Measurements from ENCODE around the gene LGALS14.

LGALS14 gene

GRCh38 chr19:39728040-39728439 is 23.8 kb downstream of the LGALS14 start:
- Histone ChIP-seq H3K36me3 (replicated peaks in 1 of 2; ENCODE audit: control insufficient read depth in 2 of 2, insufficient read depth in 2 of 2, low read length in 2 of 2) (no peaks in the 10 kb centered on the region), H2BK5ac (ENCODE audit: low read length) (no peak overlapping the region), H2AK5ac (ENCODE audit: low read depth, low read length) (no peak overlapping the region), H2AFZ (ENCODE audit: low read length) (no peak overlapping the region), H2BK120ac (ENCODE audit: low read depth, low read length) (no peak overlapping the region), H3K27me3 (ENCODE audit: control insufficient read depth in 3 of 3, insufficient read depth in 3 of 3, low read depth in 1 of 3, low read length in 3 of 3) (peaks cover 0 to 4% (median 0%) of the 10 kb centered on the region in 3 experiments), H3K4me1 (ENCODE audit: control insufficient read depth in 2 of 2, insufficient read depth in 1 of 2, low read depth in 1 of 2, low read length in 2 of 2) (no peaks in the 10 kb centered on the region), H3K9ac (ENCODE audit: low read depth, low read length, poor library complexity) (no peak overlapping the region), H2BK15ac (ENCODE audit: low read length) (no peak overlapping the region), H3K27ac (replicated peaks; ENCODE audit: low read length) (no peak overlapping the region), H3K14ac (ENCODE audit: low read length) (no peak overlapping the region), H3K4me3 (ENCODE audit: low read length in 2 of 2) (peak overlapping the region in 1 of 2 donors; percentile 10), H4K8ac (ENCODE audit: low read depth, low read length) (no peak overlapping the region), H3K23ac (ENCODE audit: low read depth, low read length, poor library complexity) (no peak overlapping the region), H3K4me2 (ENCODE audit: insufficient read depth, low read length, poor library complexity, severe bottlenecking) (no peak overlapping the region), H3K4ac (ENCODE audit: low read length) (no peak overlapping the region), H4K91ac (ENCODE audit: low read depth, low read length, poor library complexity) (no peak overlapping the region), H3K9me3 (replicated peaks in 1 of 2; ENCODE audit: control insufficient read depth in 2 of 2, insufficient read depth in 1 of 2, low read depth in 1 of 2, low read length in 2 of 2) (no peaks in the 10 kb centered on the region), H3K79me1 (ENCODE audit: low read depth, low read length) (no peaks in the 10 kb centered on the region), H2BK12ac (ENCODE audit: low read length) (no peak overlapping the region), H3K18ac (ENCODE audit: low read length) (no peak overlapping the region)
- no CpG with 5 or more reads among the region's 6 CpGs for WGBS, 2 donors (ENCODE audit: extremely low coverage in 2 of 2, insufficient read length in 2 of 2, insufficient replicate concordance in 1 of 2)
- no peak for DNase-seq (ENCODE audit: low spot score)

GRCh38 chr19:39729594-39729993 is 25.3 kb downstream of the LGALS14 start:
- Histone ChIP-seq H3K4ac (ENCODE audit: low read length) (no peak overlapping the region), H2BK120ac (ENCODE audit: low read depth, low read length) (no peak overlapping the region), H3K4me2 (ENCODE audit: insufficient read depth, low read length, poor library complexity, severe bottlenecking) (no peak overlapping the region), H2BK12ac (ENCODE audit: low read length) (no peak overlapping the region), H3K4me1 (ENCODE audit: control insufficient read depth in 2 of 2, insufficient read depth in 1 of 2, low read depth in 1 of 2, low read length in 2 of 2) (no peaks in the 10 kb centered on the region), H2AK5ac (ENCODE audit: low read depth, low read length) (no peak overlapping the region), H3K27me3 (ENCODE audit: control insufficient read depth in 3 of 3, insufficient read depth in 3 of 3, low read depth in 1 of 3, low read length in 3 of 3) (peaks cover 0 to 4% (median 0%) of the 10 kb centered on the region in 3 experiments), H2BK15ac (ENCODE audit: low read length) (no peak overlapping the region), H2AFZ (ENCODE audit: low read length) (no peak overlapping the region), H3K79me1 (ENCODE audit: low read depth, low read length) (no peaks in the 10 kb centered on the region), H3K36me3 (replicated peaks in 1 of 2; ENCODE audit: control insufficient read depth in 2 of 2, insufficient read depth in 2 of 2, low read length in 2 of 2) (no peaks in the 10 kb centered on the region), H3K9ac (ENCODE audit: low read depth, low read length, poor library complexity) (no peak overlapping the region), H3K14ac (ENCODE audit: low read length) (no peak overlapping the region), H2BK5ac (ENCODE audit: low read length) (no peak overlapping the region), H4K91ac (ENCODE audit: low read depth, low read length, poor library complexity) (no peak overlapping the region), H4K8ac (ENCODE audit: low read depth, low read length) (no peak overlapping the region), H3K4me3 (ENCODE audit: low read length in 2 of 2) (no peak overlapping the region), H3K18ac (ENCODE audit: low read length) (no peak overlapping the region), H3K9me3 (replicated peaks in 1 of 2; ENCODE audit: control insufficient read depth in 2 of 2, insufficient read depth in 1 of 2, low read depth in 1 of 2, low read length in 2 of 2) (no peaks in the 10 kb centered on the region), H3K27ac (replicated peaks; ENCODE audit: low read length) (no peak overlapping the region), H3K23ac (ENCODE audit: low read depth, low read length, poor library complexity) (no peak overlapping the region)
- WGBS, 2 donors (ENCODE audit: extremely low coverage in 2 of 2, insufficient read length in 2 of 2, insufficient replicate concordance in 1 of 2), result no CpG with 5 or more reads among the region's 4 CpGs
- DNase-seq (ENCODE audit: low spot score), result no peak

DNA sequence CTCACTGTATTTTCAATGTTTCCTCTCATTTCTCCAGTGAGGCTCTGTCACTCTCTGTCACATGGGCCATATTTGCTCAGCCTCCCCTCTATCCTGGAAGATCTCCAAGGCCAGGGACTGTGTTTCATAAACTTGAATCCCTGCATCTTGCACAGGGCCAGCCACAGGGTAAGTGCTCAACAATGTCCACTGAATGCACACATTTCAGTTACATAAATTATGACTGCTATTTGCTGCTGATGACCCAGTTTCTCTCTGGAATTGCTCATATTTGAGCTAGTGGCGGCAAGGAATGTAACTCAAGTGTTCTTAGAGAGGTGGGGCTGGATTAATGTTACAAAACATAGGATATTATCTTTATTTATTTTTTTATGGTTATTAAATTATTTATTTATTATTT is 27.4 kb downstream of the LGALS14 start:
- no peak overlapping the region for H2BK15ac ChIP-seq (ENCODE audit: low read length)
- H3K36me3 ChIP-seq (replicated peaks in 1 of 2; ENCODE audit: control insufficient read depth in 2 of 2, insufficient read depth in 2 of 2, low read length in 2 of 2), result no peaks in the 10 kb centered on the region
- H2BK12ac ChIP-seq (ENCODE audit: low read length), result no peak overlapping the region
- H3K4me3 ChIP-seq (ENCODE audit: low read length in 2 of 2), result no peak overlapping the region
- H4K8ac ChIP-seq (ENCODE audit: low read depth, low read length), result no peak overlapping the region
- H4K91ac ChIP-seq (ENCODE audit: low read depth, low read length, poor library complexity), result no peak overlapping the region
- H3K9ac ChIP-seq (ENCODE audit: low read depth, low read length, poor library complexity), result no peak overlapping the region
- no peaks in the 10 kb centered on the region for H3K4me1 ChIP-seq (ENCODE audit: control insufficient read depth in 2 of 2, insufficient read depth in 1 of 2, low read depth in 1 of 2, low read length in 2 of 2)
- H3K4me2 ChIP-seq (ENCODE audit: insufficient read depth, low read length, poor library complexity, severe bottlenecking), result no peak overlapping the region
- no peak overlapping the region for H3K23ac ChIP-seq (ENCODE audit: low read depth, low read length, poor library complexity)
- H2BK5ac ChIP-seq (ENCODE audit: low read length), result no peak overlapping the region
- WGBS, 2 donors (ENCODE audit: extremely low coverage in 2 of 2, insufficient read length in 2 of 2, insufficient replicate concordance in 1 of 2), result no CpG with 5 or more reads among the region's 1 CpG
- no peak overlapping the region for H2AK5ac ChIP-seq (ENCODE audit: low read depth, low read length)
- peaks cover 0 to 4% (median 0%) of the 10 kb centered on the region in 3 experiments for H3K27me3 ChIP-seq (ENCODE audit: control insufficient read depth in 3 of 3, insufficient read depth in 3 of 3, low read depth in 1 of 3, low read length in 3 of 3)
- no peak overlapping the region for H3K14ac ChIP-seq (ENCODE audit: low read length)
- H3K79me1 ChIP-seq (ENCODE audit: low read depth, low read length), result no peaks in the 10 kb centered on the region
- DNase-seq (ENCODE audit: low spot score), result no peak
- H3K18ac ChIP-seq (ENCODE audit: low read length), result no peak overlapping the region
- no peak overlapping the region for H3K4ac ChIP-seq (ENCODE audit: low read length)
- H3K9me3 ChIP-seq (replicated peaks in 1 of 2; ENCODE audit: control insufficient read depth in 2 of 2, insufficient read depth in 1 of 2, low read depth in 1 of 2, low read length in 2 of 2), result no peaks in the 10 kb centered on the region
- H2BK120ac ChIP-seq (ENCODE audit: low read depth, low read length), result no peak overlapping the region
- H3K27ac ChIP-seq (replicated peaks; ENCODE audit: low read length), result no peak overlapping the region
- H2AFZ ChIP-seq (ENCODE audit: low read length), result no peak overlapping the region

GRCh38 chr19:39733841-39734240 is 29.6 kb downstream of the LGALS14 start:
- Histone ChIP-seq H4K8ac (ENCODE audit: low read depth, low read length) (no peak overlapping the region), H4K91ac (ENCODE audit: low read depth, low read length, poor library complexity) (no peak overlapping the region), H2AFZ (ENCODE audit: low read length) (no peak overlapping the region), H3K27ac (replicated peaks; ENCODE audit: low read length) (no peak overlapping the region), H3K4ac (ENCODE audit: low read length) (no peak overlapping the region), H3K23ac (ENCODE audit: low read depth, low read length, poor library complexity) (no peak overlapping the region), H2BK5ac (ENCODE audit: low read length) (no peak overlapping the region), H3K36me3 (replicated peaks in 1 of 2; ENCODE audit: control insufficient read depth in 2 of 2, insufficient read depth in 2 of 2, low read length in 2 of 2) (no peaks in the 10 kb centered on the region), H3K18ac (ENCODE audit: low read length) (no peak overlapping the region), H3K9ac (ENCODE audit: low read depth, low read length, poor library complexity) (no peak overlapping the region), H3K14ac (ENCODE audit: low read length) (no peak overlapping the region), H2BK12ac (ENCODE audit: low read length) (no peak overlapping the region), H2BK15ac (ENCODE audit: low read length) (no peak overlapping the region), H3K4me2 (ENCODE audit: insufficient read depth, low read length, poor library complexity, severe bottlenecking) (no peak overlapping the region), H3K4me1 (ENCODE audit: control insufficient read depth in 2 of 2, insufficient read depth in 1 of 2, low read depth in 1 of 2, low read length in 2 of 2) (no peaks in the 10 kb centered on the region), H3K27me3 (ENCODE audit: control insufficient read depth in 3 of 3, insufficient read depth in 3 of 3, low read depth in 1 of 3, low read length in 3 of 3) (peaks cover 0 to 11% (median 2%) of the 10 kb centered on the region in 3 experiments), H3K79me1 (ENCODE audit: low read depth, low read length) (no peaks in the 10 kb centered on the region), H2BK120ac (ENCODE audit: low read depth, low read length) (no peak overlapping the region), H3K4me3 (ENCODE audit: low read length in 2 of 2) (no peak overlapping the region), H2AK5ac (ENCODE audit: low read depth, low read length) (no peak overlapping the region), H3K9me3 (replicated peaks in 1 of 2; ENCODE audit: control insufficient read depth in 2 of 2, insufficient read depth in 1 of 2, low read depth in 1 of 2, low read length in 2 of 2) (no peaks in the 10 kb centered on the region)
- DNase-seq (ENCODE audit: low spot score), result no peak
- no CpG with 5 or more reads among the region's 2 CpGs for WGBS, 2 donors (ENCODE audit: extremely low coverage in 2 of 2, insufficient read length in 2 of 2, insufficient replicate concordance in 1 of 2)

Data from neuronal stem cell (in vitro differentiated cells).